Activated CD8-positive, alpha-beta memory T cell treated with anti-CD3 and anti-CD28 coated beads, Interleukin-2, amount 50 U/mL, for 1 hour (primary cell): ENCODE measurements around the gene NOL4L.

Experiments
- DNase-seq: peaks from one replicate; pipeline ENCODE4 v3.0.0-alpha.2; 2020; ENCODE audit errors: extremely low read depth

The NOL4L gene

DNA sequence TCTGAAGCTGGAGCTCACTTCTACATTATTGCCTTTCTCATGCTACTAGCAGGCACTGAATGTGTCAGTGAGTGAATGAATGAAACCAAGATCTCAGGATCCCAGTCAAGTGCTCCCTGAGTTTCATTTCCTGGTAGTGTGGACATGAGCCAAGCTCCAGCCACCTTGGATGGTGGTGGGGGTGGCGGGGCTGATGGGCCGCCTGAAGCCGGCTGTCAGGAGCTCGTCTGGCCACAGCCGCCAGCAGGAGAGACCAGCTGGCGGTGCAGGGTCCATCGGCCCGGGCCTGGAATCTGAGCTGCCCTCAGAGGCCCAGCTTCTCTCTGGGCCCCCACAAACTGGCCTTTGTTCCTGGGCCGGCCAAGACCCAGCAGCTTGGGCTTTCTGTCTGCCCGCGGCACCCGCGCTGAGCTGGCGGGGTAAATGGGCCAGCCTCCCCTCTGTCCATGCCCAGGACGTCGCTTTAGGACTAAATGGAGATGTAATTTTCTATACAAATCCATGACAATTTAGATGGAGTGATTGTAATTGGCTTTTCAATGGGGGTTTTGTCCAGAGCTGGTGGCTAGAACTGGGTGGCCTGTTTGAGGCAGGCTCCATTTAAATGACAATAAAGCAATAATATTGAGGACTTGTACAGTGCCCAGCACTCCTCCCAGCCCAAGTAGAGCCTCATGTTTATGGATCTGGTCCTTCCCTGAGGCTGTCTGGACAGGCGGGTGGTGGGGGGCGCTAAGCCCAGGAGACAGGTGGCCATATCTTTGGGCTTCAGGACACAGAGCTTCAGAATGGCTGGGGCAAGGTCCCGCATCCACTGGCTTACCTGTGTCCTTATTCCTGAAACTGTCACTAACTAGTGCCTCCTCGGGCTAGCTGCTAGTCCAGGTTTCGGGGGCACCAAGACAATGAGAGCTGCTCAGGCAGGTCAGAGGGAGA lies 43.5 kb downstream of the NOL4L start:
- no peak for DNase-seq

DNA sequence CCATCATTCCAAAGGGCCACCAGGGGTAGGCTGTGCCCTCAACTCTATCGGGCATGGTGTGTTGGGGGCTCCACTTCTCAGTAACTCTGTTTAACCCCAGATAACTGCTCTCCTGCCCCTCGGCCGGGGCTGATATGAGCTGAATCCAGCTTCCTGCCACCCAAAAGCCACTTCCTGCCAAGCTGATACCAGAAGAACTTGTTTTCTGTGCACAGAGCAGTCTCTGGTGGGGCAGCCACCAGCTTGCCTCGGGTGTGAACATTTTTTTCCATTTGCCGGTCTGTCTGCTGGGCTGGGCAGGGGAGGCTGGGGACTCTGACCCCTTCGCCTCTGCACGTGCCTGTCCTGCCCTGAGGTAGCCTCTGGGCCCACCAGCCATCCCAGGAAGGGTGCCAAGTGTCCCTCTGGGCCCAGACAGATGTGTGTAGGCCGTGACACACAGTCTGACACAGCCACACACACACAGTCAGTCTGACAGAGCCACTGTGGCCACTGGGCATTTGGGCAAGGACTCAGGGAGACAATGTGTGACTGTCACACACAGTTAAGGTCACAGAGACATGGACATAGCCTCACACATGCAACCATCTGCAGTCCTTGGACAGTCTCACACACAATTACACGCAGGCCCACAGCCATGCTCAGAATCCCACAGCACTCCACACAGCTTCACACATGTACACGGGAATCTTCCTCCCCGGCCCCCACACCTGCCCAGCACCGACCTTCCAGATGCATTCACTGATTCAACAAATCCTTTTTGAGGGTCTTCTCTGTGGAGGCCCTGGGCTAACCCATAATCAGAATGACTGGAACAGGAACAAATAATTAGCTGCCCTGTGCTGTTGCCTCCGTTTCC lies 45.1 kb downstream of the NOL4L start:
- peak; percentile 59 for DNase-seq

DNA sequence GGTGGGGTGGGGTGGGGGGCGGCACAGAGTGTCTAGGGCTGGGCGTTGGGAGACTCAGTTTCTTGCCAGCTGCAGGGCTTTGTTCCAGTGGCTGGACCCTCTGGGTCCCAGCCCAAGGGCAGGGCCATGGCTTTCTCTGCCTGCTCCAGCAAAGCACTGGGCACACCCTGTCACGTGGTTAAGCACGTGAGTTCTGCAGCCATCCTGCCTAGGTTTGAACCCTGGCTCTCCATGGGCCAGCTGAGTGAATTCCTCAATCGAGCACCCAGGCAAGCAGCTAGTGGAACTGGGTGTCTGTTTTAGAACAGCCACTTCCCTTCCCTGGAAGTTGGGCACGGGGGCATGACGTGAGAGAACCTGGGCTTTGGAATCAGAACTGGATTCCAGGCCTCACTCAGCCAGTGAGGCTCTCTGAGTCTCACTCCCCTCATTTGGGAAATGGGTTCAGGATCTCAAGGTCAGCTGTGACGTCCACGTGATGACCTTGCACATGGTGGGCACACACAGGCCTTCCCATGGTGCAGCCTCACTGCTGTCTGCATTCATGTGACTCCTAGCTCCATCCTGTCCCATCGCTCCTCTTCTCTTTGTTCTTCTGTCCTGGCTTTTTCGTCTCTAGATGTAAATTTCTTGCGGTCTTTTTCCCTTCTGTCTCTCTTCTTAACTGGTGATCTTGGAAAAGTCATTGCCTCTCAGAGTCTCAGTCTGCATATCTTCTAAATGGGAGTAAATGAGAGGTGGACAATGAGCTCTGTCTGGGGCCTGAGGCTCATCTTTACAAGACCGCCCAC lies 45.9 kb downstream of the NOL4L start:
- no peak for DNase-seq

DNA sequence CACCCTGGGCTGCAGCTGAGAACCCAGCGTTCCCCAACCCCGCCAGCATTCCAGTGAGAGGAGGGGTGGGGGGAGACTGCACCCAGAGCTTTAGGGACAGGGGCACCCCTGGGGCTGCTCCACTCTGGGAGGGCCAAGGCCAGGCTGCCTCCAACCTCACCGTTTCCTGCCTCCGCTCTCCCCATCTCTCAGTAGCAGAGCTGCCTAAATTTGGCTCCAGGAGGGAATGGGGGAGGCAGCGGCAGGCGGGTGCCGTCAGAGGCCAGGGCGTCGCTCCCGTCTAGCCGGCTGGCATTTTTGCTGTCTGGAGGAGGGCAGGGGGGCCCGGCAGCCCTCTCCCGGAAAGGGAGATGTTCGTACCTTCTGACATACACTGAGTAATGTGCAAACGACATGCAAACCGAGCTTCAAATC lies 46.6 kb downstream of the NOL4L start:
- DNase-seq, result no peak

DNA sequence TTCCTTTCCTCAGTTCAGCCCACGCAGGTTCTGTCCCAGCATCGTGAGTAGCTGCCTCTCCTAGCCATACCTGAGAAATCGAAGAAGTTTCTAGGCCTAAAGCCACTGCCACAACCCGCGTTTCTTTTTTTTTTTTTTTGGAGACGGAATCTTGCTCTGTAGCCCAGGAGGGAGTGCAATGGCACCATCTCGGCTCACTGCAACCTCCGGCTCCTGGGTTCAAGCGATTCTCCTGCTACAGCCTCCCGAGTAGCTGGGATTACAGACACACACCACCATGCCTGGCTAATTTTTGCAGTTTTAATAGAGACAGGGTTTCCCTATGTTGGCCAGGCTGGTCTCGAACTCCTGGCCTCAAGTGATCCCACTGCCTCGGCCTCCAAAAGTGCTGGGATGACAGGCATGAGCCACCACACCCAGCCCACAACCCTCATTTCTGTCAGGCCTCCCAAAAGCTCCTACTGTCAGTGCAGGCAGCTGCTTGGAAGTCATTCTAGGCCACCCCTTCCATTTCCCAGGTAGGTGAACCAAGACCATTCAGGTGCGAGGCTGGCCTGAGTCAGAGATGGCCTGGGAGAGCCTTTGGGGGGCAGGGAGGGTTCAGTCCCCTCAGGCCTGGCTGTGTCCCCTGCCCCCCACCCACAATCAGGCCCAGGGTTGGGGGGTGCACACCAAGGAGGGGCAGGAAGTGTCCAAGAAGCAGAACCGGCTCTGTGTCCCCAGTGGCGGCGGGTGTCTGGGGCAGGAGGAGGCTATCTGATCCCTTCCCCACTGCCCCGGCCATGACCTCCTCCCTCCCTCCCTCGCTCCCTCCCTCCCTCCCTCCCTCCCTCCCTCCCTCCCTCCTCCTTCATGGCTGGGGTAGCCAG lies 47.2 kb downstream of the NOL4L start:
- DNase-seq, result no peak

DNA sequence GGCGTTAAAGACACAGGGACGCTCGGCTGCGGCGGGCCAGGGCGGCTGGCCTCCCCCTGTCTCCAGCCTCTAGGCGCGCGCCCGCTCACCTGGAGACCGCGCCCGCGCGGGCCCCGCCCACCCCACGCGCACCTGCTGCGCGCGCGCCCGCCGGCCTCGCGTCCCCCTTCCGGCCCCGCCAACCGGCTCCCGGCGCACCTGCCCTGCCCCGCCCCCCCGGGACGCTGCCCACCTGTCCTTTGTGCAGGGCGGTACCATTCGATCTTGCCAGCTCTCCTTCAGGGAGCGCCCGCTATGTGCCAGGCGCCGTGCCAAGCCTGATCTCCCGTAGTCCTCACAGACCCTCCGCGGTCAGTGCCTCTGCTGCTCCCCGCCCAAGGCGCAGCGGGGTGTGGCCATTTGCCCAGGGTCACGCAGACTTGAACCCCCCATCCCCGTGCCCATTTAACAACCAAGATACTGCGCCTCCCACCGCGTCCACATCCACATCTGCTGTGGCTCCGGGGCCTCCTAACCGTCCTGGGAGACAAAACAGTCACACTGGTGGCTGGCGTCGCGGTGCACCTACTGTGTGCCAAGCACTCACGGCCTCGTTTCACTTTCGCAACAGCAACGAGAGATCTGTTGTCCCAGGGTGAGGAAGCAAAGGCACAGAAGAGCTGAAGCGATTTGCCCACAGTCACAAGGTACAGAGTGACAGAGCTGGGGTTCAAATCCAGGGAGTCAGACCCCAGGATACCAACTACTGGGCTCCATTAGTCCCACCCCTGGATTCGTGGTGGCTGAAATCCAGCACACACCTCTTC lies 48.1 kb downstream of the NOL4L start:
- DNase-seq, result no peak

DNA sequence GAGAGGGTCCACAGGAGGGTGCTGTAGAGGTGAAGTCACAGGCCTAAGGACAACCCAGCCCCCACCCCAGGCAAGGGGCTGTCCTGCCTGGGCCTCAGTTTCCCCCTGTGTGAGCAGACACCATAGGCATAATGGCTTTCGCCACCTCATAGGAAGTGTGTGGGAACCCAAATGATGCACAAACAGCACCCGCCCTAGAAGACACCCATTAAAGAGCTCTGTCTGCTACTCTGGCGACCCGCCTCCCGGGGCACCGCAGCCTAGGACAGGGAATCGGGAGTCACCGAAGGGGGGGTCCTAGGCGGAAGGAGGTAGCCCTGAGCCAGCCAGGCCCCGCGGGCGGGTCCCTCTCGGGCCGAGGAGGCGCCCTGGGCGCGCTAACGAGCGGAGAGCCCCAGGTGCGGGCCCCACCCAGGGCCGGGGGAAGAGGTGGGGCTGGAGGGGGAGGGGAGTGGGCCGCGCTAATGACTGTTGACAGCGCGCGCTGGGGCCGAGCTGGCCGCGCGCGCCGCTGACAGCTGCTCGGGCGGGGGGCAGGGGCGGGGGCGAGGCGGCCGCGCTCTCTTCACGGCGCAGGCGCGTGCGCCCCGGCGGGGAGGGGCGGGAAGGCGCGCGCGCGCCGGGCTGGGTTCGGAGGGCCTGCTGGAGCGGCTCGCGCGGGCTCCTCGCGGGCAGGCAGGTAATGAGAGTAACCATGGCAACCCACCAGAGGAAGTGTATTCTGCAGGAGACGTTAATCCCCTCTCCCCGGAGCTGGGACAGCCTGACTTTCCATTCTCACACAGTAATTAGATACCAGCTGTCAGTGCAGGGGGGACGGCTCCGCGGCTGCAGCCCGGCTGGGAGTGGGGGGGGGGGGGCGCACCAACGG lies 48.9 kb downstream of the NOL4L start:
- peak; percentile 43 for DNase-seq

DNA sequence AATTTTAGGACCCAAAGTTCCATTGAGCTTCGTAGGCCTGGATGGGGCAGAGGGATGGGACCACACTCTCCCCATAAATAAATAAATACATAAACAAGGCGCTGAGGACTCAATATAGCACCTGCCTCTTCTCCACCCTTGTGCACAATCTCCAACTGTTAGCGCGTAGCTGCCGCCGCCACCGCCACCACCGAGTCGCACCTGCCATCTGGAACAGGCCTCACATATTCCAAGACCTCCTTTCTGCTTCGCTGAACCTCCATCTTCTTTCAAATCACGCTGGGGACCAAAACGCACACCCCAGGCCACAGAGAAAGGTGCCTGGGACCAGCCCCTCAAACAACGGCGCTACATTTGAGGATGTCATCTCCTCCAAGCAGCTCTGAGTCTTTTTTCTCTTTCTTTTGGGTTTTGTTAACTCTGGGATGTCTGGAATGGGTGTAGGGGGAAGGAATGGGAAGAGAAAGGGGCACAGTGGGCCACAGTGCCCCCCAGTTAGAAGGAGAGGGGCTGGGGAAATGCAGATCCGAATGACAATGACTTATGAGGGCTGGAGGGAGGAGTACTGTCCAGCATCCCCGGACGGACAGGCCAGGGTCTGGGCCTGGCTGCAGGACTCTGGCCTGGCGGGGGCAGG lies 49.7 kb downstream of the NOL4L start:
- DNase-seq, result no peak

DNA sequence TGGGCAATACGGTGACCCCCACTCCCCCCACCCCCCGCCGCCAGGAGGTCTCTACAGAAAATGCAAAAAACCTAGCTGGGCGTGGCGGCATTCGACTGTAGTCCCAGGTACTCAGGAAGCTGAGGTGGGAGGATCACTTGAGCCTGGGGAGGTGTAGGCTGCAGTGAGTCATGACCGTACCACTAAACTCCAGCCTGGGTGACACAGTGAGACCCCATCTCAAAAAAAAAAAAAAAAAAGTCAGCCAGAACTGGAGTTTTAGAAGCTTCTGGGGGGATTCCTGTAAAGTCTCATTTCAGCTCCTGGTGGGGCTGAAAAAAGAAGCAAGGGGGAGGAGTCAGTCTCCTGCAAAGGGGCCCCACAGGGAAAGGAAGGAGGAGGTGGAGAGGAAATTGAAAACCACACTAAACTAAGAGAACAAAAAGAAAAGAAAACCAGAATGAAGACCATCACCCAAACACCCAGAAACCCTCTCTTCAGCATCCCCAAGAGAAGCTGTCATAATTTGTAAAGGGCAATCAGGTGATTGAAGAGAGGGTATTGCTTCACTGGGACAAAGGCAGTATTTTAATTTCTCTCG lies 50.4 kb downstream of the NOL4L start:
- DNase-seq, result peak; percentile 60

DNA sequence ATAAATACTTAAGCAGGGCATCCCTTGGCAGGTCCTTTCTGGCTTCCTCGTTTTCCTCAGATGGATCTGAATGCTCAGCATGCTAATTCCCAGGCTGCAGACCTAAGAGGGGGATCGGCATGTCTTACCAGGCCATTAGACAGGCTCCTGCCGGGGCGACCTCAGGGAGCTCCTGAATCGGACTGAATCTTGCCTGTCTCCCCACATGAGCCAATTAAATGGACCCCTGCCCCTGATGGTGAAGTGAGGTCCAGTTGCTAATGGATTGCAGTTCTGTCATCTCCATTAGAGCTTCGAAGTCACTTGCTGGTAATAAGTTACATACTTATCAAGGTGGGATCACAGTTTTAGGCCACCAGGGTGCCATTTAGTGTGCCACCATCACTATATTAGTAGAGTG lies 51.4 kb downstream of the NOL4L start:
- DNase-seq, result no peak

DNA sequence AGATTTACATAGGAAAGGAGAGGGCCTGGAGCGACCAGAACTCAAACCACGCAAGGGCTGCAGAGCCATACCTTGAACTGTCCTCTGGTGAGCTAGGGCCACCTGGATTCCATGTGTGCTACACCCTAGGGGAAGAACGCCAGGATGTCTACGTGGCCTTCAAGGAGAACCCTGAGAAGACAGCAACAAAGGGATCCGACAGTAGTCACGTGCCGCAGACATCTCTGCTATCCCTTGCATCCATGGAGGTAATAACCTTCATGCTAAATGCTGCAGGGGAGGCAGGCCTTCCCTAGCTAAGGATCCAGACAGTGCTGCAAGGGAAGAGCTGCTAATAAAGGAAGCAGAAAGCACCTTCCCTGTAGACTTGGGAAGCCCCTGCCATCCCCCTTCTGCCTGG lies 52.9 kb downstream of the NOL4L start:
- DNase-seq, result no peak

DNA sequence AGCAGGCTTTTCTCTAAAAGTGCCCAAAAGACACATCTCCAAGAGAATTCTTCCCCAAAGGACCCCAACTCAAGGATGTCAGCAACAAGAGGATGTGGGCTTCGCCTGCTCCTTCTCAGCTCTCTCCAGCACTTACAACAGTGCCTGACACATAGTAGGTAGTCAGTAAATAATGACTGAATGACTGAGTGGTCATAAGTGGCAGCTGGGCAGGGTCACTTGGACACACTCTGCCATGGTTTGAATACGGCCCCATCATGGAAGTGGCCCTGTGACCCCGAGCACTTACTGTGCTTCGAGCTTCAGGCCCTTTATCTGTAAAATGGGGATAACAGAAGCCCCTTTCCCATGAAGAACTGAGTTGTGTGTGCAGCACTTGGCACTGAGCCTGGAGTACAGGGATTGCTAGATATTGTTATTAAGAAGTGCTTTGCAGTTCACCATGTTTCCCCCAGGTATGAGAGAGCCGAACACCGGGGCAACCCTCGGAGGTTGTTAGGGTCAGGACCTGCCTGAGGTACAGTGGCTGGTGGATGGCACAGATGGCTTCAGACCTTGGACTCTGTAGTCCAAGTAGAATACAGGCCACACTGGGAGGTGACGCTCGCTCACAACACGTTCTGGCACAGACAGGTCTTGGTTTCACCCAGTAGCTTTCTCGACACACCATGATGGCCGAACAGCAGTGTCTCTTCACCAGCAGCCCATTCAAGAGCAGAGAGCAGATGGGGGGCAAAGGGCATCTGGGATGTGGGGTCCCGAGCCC lies 56.0 kb downstream of the NOL4L start:
- no peak for DNase-seq

DNA sequence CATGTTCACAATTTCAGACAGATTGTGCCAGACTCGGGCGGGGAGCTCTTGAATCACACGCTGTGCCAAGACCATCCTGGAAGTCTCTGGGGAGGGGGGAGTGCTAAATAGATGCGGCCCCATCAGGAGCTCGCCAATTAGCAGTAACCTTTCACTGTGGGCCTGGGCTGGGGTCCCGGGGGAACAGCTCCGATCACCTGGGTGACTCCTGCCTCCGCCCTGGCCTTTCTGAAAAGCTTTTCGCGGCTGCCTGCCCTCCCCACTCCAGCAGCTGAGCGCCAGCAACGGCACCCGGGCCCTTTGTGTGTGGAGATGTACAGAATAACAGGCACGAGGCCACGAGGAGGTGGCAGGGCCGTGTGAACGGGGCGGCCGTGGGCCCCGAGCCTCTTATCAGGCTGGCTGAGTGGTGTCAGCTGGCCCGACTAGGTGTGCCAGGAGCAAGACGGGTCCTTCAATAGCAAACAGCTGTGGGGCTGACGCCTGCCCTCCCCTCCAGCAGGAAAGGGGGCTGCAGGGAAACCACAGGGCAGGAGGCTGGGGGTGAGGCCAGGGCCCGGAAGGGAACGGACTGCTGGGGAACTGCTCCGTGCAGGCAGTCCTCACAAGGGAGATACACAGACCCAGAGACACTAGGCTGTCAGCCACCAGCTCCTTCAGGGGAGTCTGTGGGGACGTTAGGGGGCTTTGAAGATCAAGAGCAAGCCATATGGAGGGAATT lies 56.8 kb downstream of the NOL4L start:
- no peak for DNase-seq

DNA sequence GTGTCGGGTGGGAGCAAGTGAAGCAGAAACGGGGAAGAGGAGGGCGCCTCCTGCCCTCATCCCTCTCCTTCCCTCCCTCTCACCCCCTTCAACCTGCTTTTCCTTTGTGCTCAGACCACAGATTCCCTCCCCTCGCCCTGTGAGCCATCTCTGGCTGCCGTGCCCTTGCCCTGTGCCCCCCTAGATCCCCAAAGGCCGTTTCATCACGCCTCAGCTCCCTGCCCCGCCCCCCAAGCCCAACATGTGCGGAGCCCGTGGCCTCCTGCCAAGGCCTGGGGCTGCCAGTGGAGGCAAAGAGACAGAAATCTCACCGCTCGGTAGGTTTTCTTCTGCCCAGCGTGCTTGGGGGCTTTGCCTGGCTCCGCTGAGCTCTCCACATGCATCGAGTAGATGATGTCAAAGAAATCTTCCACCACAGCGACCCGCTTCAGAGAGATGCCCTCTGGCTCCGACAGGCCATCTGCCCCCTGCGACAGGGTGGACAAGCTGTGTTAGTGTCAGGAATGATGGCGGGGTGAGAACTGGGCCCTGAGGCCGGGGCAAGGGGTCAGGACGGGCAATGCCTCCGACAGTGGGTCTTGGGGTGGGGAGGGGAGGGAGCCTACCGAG lies 57.6 kb downstream of the NOL4L start:
- DNase-seq, result no peak

DNA sequence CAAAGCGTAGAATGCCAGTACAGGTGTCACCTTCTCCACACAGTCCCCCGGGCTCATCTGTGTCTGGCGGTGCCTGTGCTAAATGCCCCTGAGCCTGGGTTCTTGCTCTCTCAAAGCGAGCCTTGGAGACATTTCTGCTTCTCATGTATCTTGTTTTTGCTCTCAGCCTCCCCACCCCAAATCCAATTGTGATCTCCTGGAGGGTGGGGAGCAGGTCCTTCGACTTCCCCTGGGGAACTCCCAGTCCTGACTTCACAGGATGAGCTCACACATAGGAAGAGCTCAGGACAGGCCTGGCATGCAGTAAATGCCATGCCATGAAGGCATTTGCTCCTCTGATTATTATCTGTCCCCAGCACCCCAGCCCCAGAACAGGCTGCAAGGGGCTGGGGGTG lies 58.1 kb downstream of the NOL4L start:
- DNase-seq, result no peak

DNA sequence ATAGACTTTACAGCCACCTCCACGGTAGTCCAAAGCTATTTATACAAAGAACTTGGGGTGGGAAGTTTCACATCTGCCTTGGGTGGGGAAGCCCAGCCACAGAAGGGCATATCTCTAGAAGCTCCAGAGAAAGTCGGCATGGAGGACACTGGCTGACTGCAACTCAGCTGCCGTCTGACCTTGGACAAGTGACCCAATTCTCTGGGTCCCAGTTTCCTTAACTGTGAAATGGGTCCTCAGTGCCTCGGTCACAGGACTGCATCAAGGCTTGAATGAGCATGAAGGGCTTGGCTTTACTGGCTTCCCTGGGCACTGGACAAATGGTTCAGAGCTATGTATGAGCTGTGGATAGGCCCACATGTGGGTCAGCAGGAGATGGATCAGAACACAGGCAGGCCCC lies 58.6 kb downstream of the NOL4L start:
- no peak for DNase-seq
